Breast epithelium (tissue), 3 donors: ENCODE measurements around the gene IGF1.

Source experiments
- CTCF ChIP-seq, 3 donors: fragments of 450-650 bp; IDR thresholded peaks; one replicate each; pipeline ENCODE4 v1.5.1; 2016 to 2017; ENCODE audit warnings: antibody characterized with exemption in 3 of 3, mild to moderate bottlenecking in 3 of 3, moderate library complexity in 3 of 3
- POLR2A ChIP-seq: fragments of 450-650 bp; IDR thresholded peaks from one replicate; pipeline ENCODE4 v1.6.1; 2016; ENCODE audit warnings: antibody characterized with exemption, mild to moderate bottlenecking, moderate library complexity
- POLR2AphosphoS5 ChIP-seq, 3 donors: sonication (generic); formaldehyde crosslinking; IDR thresholded peaks; one replicate each; pipeline ENCODE4 v1.6.1; 2017; ENCODE audit warnings: antibody characterized with exemption in 3 of 3

- TF ChIP-seq CTCF (IDR thresholded peaks at IDR 0.05) (no peak), POLR2A (no peak), POLR2AphosphoS5 (IDR thresholded peaks at IDR 0.05) (no peak)
Measured at GRCh38 chr12:102410511-102410910, 69.9 kb downstream of the IGF1 start.
